DMS153 treated with DMSO at 0.1 percent for 48 hours (cell line): ENCODE measurements around the gene A1BG.
"Not testable (repeated sequence)": the region's sequence is repeated elsewhere in the genome, so short reads cannot be mapped to it uniquely, and the experiment has no call there.

Experiments used
- DNase-seq: peaks from one replicate; lab custom pipeline; 2025; ENCODE audit not compliant: unreplicated experiment; lab: John Stamatoyannopoulos, UW

A1BG gene

DNA sequence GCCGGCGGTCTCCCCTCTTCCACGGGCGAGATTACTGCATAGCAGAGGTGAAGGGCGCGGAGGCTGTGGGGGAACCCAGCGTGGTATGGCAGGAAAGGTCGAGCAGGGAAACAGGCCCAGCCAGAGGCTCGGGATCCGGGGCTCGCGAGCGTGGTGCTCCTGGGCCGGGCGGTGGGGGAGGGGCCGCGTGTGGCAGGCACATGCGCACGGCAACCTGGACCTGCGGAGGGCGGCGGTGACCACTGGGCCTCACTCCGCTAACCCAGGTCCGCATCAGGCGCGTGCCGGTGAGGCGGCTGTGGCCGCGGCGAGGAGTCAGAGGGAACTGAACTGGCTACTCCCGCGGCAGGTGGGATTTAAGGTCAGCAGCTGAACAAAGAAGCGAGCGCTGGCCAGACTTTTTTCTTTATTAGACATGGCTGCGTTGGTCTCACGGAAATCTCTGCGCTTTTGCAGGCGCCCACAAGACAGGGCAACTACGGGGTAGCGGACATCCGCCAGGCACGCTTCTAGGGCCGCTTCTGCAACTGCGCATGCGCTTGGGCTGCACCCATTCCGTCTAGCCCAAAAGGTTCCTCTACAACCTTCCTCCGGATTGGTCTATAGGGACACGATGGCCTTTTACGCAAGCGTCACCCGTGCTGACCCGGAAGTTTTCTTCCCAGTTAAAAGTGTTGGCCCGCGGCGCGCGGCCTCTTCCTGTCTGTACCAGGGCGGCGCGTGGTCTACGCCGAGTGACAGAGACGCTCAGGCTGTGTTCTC is 33.5 kb upstream of the A1BG start, which contains the start of gene RPS5:
TSS of gene RPS5 (plus strand) at position 694 of the 762 bp plus-strand sequence. CDS start 869 bp downstream, outside the sequence.
- peak; percentile 98 for DNase-seq

- DNase-seq, result no peak
These were observed 32.7 kb upstream of the A1BG start for GRCh38 chr19:58385891-58386575.

DNA sequence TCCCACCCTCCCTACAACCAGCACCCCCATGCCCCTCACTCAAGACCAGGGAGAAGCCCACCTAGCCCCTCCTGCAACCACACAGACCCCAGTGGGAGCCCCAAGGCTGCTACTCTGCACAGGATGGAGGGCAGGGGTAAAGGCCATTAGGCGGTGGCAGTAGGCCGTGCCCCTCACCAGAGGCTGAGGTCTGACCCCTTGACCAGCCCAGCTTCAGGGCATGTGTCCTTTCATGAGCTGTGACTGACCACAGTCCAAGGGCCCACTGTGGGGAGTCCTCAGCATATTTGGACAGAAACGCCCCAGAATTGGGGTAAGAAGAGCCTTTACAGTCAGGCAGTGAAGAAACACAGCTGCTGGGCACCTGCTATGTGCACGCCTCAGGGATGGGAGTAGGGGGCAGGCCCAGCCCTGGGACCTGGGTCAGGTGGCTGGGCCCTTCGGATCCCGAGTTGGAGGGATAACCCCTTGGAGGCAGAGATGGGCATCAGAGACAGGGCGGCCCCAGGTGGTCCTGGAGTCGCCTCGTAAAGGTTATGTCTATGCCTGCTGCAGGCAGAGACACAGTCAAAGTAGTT is 32.1 kb upstream of the A1BG start:
- no peak for DNase-seq

GRCh38 chr19:58382997-58383603 is 29.8 kb upstream of the A1BG start:
- DNase-seq, result no peak

DNA sequence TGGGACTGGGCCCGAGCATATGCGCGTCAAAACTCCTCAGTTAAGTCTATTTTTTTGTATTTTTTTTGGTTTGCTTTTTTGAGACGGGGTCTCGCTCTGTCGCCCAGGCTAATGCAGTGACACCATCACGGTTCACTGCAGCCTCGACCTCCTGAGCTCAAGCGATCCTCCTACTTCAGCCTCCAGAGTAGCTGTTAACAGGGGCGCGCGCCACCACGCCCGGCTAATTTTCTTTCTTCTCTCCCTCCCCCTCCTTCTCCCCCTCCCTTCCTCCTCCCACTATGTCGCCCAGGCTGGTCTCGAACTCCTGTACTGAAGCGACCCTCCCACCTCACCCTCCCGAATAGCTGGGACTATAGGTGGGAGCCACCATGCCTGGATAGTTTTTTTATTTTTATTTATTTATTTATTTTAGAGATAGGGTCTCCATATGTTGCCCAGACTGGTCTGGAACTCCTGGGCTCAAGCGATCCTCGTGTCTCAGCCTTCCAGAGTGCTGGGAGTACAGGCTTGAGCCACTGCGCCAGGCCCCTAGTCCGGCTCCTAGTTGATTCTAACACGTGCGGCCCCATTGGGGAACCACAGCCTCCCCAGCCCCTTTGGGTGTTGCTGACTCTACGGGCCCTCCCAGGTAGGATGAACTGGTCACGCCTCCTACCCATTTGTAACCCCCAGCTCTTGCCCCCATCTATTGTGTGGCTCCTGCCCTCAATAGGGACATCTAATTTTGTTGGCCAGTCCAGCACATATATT is 28.3 kb upstream of the A1BG start:
- no peak for DNase-seq

- peak; percentile 97 for DNase-seq
These were observed 27.6 kb upstream of the A1BG start, which contains the start of gene ZNF837 for GRCh38 chr19:58380662-58381459. Gene ZNF837 (minus strand): TSS chr19:58381030. CDS start chr19:58369332, 11,698 bp downstream.

GRCh38 chr19:58380037-58380661 is 26.9 kb upstream of the A1BG start:
- no peak for DNase-seq

DNA sequence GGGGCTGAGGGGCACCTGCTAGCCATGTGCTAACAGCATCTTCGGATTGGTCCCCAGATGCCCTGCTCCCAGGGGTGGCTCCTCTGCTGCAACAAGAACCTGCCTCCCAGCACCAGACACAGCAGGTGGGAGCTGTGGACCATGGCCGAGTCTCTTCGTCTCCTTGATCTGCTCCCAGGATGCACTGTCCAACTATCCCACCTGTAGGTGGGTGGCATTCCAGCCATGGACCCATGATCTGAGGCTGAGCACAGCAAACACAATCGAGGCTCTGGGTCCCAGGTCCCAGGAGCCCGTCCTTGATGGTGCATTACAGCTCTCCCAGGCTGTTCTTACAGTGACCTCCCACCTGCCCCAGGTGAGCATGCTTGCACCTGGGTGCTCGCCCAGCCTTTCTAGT is 26.0 kb upstream of the A1BG start:
- DNase-seq, result no peak

- not testable (repeated sequence) for DNase-seq
These were observed 23.4 kb upstream of the A1BG start for GRCh38 chr19:58376724-58377123.

GRCh38 chr19:58374200-58374599 is 20.9 kb upstream of the A1BG start:
- no peak for DNase-seq

DNA sequence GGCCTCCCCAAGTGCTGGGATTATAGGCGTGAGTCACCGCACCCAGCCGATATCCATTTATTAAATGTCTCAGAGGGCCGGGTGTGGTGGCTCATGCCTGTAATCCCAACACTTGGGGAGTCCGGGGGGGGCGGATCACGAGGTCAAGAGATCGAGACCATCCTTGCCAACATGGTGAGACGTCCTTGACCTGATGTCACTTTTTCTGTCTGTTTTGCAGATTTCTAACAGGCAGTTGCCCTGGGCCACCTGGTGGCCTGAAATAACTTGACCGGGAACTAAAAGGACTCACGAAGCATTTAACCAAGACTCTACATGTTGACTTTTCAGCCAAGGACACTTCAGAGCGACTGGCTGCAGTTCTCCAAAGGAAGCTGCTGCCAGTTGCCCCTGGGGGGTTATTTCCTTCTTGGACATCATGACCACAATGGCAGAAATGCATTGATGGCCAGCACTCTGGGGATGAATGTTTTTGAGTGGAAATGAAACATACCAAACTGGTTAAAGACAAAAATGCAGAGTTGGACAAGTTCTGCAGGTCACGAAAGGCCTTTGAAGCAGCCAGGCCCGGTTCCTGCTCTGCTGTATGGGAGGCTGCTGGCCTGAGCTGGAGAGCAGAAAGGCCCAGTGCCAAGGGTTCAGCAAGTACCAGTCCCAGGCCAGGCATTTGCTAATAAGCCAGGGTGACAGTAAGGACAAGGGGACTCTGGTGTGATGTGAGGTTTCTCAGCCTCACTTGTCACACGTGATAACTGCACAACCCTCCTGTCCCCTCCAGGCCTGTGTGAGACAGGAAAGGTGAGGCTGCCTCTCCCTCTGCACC is 19.2 kb upstream of the A1BG start:
- no peak for DNase-seq

- no peak for DNase-seq
These were observed 15.5 kb upstream of the A1BG start for GRCh38 chr19:58368561-58369360.

GRCh38 chr19:58367698-58368454 is 14.6 kb upstream of the A1BG start:
- no peak for DNase-seq

DNA sequence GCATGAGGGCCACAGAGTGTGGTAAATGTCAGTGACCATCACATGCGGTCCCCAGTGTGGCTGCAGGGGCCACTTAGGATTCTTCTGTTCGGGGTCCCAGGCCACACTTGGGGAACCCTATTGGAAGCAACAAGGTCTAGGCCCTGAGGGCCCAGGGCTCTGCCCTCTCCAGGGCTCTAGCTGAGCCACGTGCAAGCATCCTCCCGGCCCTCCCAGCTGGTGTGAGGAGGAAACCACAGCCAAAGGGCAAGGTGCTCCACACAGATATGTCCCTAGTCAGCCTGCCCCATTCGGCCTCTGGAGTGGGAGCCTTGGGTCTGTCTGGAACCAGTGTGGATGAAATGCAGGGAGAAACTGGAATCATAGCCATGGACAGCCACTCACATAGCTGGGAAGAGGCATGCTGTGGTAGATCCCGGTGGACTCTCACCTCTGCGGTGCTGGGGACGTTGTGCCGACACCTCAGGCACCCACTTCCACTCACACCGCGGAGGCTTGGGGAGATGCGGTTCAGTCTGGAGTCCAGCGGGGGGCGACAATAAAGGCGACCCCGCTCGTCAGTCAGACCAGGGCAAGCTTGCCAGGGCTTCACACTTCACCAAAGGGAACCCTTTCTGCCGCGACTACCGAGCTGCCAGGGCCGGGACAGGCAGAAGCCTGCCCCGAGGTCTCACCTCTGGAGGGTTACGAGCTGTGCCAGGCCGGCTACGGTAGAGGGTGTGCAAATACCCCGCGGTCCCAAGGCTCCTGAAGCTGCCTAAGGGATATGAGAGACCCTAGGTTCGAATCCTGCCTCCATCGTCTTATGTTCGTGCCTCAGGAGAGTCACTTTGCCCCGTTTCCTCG is 13.5 kb upstream of the A1BG start:
- no peak for DNase-seq

DNA sequence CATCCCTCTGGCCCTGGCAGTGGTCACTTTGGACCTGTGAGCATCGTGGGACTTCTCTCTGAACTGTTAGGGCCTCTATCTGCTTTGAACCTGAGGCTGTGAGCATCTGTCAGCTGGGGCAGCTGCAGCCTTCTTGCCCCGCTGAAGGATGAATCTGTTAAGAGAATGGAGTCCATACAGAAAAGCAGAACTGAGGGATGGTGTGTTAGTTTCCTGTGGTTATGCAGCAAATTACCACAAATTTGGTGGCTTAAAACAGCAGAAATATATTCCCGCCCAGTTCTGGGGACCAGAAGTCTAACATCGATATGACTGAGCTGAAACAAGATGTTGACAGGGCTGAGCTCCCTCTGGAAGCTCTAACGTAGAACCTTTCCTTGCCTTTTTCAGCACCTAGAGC is 10.9 kb upstream of the A1BG start:
- no peak for DNase-seq

DNA sequence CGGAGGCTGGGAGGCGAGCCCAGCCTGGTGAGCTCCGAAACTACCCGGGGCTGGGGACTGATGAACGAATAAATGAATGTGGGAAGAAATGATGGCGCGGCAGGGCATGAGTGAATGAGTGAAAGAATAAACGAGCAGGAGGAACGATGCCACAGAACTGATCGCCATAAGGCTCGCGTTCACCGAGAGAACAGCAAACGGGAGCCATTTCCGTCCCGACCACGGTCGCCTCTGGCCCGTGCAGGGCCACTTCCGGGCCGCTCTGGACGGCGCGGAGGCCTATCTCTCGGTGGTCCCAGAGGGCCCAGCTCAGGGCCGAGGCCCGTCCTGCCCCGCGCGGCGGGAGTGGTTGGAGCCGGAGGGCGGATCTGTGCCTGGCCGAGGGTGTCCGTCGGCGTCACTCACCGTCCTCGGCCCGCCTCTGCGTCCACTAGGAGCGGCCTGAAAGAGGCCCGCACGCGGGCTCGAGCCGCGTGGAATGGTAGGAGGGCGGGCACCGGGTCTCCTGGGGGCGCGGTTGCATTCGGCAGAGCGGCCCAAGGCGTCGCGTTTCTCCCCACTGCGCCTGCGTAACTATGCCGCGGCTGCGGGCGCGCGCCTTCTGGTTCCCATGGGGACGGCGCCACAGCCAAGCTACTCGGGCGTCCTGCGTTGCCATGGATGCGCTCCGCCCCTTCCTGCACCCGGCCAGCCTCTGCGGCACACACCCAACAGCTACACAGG is 9.1 kb upstream of the A1BG start, which contains the start of gene ZNF497:
TSS of gene ZNF497 (minus strand) at position 480 of the 723 bp plus-strand sequence. CDS start 5,116 bp downstream, outside the sequence.
- DNase-seq, result peak; percentile 87
